KBM-7 (cell line): Measurements from ENCODE around the gene MAML1.
"Not testable (repeated sequence)": the region's sequence is repeated elsewhere in the genome, so short reads cannot be mapped to it uniquely, and the experiment has no call there.

ENCODE experiments used
- DNase-seq: peaks from one replicate; pipeline ENCODE4 v3.0.0-alpha.2; 2015
- in situ Hi-C: fragments of 300-500 bp; cut with MboI; formaldehyde crosslinking; loops from 2 replicates; pipeline ENCODE4 v1.14.3; 2020; ENCODE audit warnings: low sequenced_read_pairs, low pct_unique_long_range_greater_than_20kb, mixed read lengths

MAML1 gene, protein sequence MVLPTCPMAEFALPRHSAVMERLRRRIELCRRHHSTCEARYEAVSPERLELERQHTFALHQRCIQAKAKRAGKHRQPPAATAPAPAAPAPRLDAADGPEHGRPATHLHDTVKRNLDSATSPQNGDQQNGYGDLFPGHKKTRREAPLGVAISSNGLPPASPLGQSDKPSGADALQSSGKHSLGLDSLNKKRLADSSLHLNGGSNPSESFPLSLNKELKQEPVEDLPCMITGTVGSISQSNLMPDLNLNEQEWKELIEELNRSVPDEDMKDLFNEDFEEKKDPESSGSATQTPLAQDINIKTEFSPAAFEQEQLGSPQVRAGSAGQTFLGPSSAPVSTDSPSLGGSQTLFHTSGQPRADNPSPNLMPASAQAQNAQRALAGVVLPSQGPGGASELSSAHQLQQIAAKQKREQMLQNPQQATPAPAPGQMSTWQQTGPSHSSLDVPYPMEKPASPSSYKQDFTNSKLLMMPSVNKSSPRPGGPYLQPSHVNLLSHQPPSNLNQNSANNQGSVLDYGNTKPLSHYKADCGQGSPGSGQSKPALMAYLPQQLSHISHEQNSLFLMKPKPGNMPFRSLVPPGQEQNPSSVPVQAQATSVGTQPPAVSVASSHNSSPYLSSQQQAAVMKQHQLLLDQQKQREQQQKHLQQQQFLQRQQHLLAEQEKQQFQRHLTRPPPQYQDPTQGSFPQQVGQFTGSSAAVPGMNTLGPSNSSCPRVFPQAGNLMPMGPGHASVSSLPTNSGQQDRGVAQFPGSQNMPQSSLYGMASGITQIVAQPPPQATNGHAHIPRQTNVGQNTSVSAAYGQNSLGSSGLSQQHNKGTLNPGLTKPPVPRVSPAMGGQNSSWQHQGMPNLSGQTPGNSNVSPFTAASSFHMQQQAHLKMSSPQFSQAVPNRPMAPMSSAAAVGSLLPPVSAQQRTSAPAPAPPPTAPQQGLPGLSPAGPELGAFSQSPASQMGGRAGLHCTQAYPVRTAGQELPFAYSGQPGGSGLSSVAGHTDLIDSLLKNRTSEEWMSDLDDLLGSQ

DNA sequence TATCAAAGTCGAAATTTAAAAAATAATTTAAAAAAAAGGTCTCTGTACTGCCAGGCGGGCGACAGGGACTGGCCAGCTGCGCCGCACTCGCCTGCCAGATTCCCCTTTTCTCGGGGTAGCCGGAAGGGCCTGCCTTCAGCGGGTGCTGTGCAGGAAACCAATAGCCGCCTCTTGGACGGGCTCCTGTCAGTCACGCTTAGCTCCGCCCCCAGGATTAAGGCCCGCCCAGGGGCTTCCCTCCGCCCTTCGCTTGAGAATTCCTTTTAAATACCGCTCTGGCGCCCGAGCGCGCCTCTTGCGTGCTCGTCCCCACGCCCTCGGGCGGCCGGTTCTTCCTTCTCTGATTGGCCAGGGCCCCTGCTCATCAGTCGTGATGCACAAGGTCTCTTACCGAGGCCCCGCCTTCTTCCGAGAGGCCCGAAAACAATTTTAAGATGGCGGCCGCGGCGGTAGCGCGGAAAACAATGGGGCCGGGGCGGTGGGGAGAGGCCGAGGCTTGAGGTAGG lies at the start of gene MAML1:
Gene MAML1, plus strand, starts transcription at position 411 of the 506 bp plus-strand sequence. CDS start 291 bp downstream, outside the sequence.
- DNase-seq = peak; percentile 100
- in situ Hi-C loops = no loop called here

DNA sequence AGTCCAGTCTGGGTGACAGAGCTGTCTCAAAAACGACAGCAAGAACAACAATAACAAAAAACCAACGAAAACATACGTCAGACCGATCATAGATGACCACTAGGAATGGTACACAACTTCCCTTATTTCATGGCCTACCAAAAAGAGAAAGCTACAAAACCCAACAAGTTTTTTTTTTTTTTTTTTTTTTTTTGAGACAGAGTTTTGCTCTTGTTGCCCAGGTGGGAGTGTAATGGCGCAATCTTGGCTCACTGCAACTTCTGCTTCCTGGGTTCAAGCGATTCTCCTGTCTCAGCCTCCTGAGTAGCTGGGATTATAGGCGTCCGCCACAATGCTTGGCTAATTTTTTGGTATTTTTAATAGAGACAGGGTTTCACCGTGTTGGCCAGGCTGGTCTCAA lies 43.4 kb upstream of the MAML1 start:
- in situ Hi-C loops = not testable (repeated sequence)
- peak; percentile 58 for DNase-seq

DNA sequence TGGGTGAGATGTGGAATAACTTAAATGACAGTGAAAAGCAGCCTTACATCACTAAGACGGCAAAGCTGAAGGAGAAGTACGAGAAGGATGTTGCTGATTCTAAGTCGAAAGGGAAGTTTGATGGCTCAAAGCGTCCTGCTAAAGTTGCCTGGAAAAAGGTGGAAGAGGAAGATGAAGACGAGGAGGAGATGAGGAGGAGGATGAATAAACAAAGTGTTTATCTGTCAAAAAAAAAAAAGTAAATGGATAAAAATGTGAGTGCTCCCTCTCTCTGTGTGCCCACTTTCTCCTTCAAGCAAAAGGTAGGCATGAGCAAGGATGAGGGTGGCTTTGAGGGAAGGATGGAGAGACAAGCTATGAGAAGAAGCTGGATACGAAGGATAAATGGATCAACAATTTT lies 38.1 kb upstream of the MAML1 start:
- DNase-seq = no peak
- in situ Hi-C loops = no loop called here

DNA sequence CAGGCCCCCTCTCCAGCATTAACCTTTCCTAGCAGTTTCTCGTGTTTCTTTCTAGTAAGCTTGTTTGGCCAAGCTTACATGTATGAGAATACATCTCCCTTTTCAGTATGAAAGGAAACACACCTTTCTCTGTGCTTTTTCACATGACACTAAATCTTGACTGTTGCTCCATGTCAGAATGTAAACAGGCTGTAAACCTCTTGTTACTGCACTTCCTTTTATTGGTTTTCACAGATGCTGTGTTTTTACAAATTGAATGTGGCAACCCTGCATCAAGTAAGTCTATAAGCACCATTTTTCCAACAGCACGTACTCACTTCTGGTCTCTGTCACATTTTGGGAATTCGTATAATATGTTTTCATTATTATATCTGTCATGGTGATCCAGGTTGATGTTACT lies 36.0 kb upstream of the MAML1 start:
- in situ Hi-C loops = no loop called here
- DNase-seq = no peak

DNA sequence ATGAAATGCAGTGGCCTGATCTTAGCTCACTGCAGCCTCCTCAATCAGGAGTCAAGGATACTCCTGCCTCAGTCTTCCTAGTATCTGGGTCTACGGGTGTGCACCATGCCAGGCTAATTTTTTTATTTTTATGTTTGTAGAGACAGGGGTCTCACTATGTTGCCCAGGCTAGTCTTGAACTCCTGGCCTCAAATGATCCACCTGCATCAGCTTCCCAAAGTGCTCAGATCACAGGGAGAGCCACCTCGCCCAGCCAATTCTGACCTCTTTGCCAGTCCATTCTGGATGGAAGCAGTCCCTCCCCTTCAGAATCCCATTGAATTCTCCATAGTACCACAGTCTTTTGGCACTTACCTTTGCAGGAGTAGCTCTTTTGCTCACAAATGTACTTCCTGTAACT lies 35.5 kb upstream of the MAML1 start:
- in situ Hi-C loops = no loop called here
- DNase-seq = no peak

DNA sequence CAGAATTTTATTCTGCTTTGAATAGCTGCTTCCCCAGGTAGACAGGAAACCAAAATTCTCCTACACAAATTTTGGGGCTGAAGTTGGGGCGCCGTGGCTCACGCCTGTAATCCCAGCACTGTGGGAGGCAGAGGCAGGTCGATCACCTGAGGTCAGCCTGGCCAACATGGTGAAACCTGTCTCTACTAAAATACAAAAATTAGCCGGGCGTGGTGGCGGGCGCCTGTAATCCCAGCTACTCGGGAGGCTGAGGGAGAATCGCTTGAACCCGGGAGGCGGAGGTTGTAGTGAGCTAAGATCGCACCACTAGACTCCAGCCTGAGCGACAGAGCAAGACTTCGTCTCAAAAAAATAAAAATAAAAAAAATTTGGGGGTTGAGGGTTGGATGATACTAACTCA lies 35.1 kb upstream of the MAML1 start:
- in situ Hi-C loops, DNase-seq: not testable (repeated sequence)

DNA sequence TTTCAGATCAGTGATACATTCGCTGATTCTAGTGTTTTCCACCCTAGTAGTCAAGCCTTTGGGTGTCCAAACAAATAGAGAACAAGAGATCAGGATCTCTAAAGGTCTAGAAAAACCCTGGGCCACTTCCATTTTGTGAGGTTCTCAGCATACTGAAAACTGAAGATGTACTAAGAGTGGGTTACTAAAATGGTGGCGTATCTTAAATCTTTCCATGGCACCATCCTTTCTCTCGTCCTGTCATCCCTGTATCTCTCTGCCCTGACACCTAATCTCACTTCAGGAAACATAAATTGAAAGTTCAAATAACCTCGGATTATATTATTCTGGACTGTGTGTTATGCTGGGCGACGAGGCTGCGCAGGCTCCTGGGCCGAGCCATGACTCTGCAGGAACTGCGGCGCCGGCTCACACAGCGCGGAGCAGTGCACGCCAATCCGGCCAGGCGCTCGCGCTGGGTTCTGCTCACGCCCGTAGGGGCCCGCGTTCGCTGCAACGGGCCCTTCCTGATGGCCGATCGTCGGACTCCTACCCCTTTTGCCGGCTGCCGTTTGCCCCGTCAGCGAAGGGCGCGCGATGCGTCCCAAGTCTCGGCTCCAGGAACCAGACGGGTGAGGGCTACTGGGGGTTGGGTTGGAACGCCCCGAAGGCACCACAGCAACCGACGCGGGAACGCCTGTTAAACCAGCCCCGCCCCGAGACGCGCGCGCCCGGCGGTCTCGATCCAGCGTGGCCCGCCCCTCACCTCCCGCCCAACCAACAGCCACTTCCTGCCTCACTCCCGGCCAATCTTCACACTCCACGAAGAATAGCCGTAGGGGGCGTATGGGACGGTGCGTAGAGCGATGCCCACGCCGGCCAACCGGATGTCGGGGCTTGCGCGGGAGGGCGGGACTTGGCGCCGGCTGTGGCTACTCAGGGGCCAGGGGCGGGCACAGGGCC lies 34.4 kb upstream of the MAML1 start:
- in situ Hi-C loops = no loop called here
- peak; percentile 100 for DNase-seq

DNA sequence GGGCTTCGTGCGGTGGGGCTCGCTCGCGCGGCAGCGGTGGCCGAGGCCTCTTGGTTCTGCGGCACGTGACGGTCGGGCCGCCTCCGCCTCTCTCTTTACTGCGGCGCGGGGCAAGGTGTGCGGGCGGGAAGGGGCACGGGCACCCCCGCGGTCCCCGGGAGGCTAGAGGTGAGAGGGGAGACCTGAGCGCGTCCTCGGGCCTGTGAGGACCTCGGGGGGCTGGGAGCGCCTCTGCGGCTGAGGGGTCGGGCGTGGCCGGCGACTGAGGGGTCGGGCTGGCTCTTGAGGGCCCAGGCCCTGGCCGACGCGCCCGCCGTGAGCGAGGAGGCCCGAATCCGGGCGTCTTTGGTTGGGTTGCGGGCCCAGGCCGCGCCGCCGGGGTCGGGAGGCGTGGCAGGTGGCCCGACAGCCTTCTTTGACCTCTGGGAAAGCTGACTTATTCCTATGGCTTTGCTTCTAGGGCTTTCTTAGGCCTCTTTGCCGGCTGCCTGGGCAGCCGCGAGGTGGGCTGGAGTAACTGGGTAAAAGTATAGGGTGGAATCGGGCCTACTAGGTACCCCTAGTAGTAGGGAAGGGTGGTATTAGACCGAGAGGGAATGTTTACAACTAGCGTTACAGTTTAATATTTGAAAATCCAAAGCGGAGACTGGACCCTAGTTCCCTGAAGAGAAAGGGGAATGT lies 33.5 kb upstream of the MAML1 start, which contains the start of gene CANX:
Gene CANX, plus strand, starts transcription at position 33 of the 681 bp plus-strand sequence. CDS start 6,715 bp downstream, outside the sequence.
- in situ Hi-C loops = no loop called here
- DNase-seq = no peak

DNA sequence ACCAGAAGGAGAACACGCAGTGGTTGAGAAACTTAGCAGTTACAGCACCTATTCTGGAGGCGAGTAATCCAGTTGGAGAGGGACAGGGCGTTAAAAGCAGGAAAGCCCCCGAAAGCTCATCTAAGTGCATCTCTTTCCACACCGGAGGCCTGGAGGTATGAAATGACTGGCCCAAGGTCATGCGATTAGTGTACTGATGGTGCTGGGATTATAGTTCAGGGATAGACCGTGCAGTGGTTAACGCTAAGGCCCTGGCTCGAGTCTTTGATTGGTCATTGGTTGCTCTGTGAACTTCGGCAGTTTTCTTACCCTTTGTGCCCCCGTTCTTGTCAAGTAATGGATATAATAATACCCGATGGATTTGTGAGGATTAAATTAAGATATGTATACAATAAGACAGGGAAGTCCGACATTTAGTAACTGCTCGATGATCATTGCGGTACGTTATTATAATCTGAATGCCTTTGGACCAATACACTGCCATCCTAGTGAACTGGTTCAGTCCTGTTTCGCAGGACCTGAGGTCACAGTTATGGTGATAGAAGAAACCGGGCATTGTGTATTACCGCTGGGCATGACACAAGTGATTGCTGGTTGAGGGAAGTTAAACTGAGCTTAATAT lies 32.9 kb upstream of the MAML1 start:
- in situ Hi-C loops = no loop called here
- DNase-seq = peak; percentile 38

DNA sequence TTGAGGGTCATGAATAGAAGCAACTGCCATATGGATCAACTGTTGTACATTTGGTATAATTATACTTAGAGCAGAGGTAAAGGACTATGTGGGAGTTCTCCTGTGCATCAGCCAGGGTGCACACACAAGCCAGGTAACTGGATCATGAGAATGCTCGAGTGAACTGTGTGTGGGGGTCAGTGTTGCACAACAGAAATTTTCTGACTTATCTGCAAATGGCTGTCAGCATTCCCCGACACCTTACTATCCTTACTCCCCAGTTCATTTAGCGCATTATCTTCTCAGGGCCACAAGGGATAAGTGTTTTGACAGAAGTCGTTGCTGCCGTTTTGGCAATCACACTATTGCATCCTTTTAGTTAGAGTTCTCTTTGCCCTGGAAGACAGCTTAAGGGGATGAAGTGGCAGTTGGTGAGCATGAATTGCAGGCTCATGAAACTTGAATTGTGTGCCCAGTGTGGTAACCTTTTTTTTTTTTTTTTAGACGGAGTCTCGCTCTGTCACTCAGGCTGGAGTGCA lies 32.2 kb upstream of the MAML1 start:
- peak; percentile 34 for DNase-seq
- in situ Hi-C loops = no loop called here

DNA sequence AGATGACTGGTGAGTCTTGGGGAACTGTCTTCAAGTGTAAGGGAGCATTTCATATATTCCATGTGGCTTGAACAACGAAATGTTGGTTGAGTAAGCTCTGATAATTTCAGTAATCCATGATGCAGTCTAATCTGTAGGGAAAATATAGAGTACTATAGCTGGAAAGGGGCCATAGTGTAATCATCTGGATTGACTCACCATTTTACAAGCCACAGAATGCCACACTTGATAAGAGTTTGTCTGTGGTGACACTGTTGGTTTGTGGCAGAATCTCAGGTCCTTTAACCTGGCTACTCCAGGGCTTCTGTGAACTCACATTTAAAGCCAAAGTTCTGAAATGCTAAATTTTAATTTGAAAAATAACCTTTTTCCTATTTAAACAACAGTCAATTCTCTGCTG lies 16.3 kb upstream of the MAML1 start:
- DNase-seq = no peak
- in situ Hi-C loops = no loop called here

DNA sequence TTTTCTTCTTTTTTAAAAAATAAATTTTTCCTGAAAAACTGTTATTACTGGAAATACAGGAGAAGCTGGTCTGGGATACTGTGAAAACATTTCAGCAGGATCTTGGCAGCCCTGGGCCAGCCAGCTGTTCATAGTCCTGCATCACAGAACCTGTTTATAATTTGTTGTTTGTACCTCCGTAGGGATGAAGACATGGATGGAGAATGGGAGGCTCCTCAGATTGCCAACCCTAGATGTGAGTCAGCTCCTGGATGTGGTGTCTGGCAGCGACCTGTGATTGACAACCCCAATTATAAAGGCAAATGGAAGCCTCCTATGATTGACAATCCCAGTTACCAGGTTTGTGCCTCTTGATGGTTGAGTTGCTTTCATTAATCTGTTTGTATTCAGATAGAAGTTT lies 12.4 kb upstream of the MAML1 start:
- in situ Hi-C loops = no loop called here
- DNase-seq = no peak

DNA sequence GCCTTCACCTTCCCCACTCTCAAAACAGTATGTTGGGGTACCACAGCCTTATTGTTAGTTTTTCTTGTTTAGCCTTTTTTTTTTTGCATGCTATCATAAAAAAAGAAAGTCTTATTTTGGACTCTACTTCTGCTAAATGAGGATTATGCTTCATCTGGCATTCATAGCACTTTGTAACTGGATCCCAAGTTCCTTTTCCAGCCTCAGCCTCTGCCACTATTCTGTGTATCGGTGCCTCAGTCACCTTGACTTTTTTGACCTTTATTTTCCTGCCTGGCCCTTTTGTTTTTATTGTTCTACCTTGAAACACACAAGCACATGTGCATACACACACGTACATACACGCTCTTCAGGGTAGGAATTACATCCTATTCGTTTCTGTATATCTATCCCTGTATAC lies 8.5 kb upstream of the MAML1 start:
- no peak for DNase-seq
- in situ Hi-C loops = no loop called here

DNA sequence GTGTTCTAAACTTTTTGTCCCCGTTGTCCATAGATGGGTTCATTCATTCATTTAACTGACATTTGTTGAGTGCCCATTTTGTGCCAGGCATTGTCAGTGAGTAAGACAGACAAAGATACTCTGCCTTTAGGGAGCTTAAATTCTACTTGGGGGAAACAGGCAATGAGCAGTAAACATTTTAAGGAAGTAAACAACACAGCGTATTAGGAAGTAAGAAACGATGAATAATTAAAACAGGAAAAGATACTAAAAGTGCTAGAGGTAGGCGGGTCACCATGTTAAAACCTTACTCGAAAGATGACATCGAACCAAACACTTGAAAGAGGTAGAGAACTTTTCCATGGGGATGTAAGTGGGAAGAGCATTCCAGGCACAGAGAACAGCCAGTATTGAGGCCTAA lies 5.5 kb upstream of the MAML1 start:
- in situ Hi-C loops = no loop called here

DNA sequence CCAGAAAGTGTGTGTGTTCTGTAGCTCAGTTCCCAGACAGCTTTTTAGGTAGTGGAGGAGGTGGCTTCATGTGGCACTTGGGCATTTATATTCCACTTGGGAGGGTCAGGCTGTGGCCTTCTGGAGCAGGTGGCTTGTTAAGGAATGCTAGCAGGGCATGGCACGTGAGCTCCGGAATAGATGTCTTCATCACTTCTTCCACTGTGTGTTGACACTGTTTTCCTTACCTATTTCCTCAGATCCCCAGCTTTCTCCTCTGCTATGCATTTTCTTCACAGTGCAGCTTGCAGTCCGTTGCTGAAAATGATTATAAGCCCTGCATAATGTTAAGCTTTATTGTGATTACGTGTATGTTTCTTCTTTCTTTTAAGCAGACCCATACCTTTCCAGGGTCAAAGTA lies 3.3 kb upstream of the MAML1 start:
- no peak for DNase-seq
- in situ Hi-C loops = no loop called here

More for the DNA sequence above, 5.5 kb upstream of the MAML1 start:
- DNase-seq = no peak

DNA sequence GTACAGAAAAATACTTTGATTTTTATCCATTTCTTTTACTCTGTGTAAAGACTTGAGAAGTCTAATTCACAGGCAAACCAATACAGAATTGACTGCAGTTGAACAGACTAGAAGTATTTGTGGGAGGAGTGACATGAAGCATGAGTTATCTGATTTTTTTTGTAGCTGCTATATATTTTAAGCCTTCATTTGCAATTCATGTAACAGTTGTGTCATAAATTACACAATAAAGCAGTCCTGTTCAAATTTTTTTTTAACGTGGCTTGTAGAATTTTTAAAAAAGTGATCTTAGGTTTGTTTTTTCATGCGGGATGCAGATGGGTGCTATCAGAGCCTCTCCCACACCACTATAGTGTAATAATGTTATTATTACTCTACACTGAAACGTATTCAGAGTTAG lies 2.9 kb upstream of the MAML1 start:
- no peak for DNase-seq
- in situ Hi-C loops = no loop called here

DNA sequence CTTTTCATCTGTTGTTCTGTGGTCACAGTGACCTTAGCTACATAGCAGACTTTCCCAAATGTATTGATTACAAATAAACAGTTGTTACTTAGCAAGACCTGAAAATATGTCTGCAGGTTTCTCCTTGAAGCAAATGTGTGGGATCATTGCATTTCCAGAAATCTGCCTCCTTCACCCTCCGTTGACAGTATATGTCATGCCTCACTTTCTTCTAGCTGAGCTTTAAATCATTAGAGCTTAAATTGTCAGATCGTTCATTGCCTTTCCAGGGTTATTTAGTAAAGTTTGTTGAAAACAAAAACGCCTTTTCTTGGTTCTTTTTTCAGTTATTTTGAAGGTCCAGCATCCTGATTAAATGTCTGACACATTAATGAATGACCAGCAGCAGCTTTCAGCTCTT lies 2.3 kb upstream of the MAML1 start:
- no peak for DNase-seq
- in situ Hi-C loops = no loop called here

DNA sequence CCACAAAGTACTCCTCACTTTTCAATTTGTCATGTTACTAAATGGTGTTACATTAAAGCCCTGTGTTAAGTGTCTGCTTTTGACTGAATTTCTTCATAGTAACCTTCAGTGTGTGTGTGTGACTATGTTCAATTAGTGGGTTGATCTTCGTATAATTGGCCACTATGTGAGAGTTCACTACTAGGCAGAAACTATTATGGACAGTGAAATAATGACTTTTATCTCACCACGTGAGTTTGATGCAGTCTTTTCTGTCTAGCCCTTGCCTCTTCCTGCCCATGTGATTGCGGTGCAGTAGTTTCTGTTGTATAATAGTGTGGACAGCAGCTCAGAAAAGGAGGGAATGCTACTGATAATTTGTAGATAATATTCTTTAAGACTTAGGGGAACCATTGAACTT lies 1.8 kb upstream of the MAML1 start:
- in situ Hi-C loops = no loop called here

More for the DNA sequence above, 1.8 kb upstream of the MAML1 start:
- no peak for DNase-seq
